ENCODE results near the gene CD59.
"Not testable (repeated sequence)": the region's sequence is repeated elsewhere in the genome, so short reads cannot be mapped to it uniquely, and the experiment has no call there.

CD59 gene

DNA sequence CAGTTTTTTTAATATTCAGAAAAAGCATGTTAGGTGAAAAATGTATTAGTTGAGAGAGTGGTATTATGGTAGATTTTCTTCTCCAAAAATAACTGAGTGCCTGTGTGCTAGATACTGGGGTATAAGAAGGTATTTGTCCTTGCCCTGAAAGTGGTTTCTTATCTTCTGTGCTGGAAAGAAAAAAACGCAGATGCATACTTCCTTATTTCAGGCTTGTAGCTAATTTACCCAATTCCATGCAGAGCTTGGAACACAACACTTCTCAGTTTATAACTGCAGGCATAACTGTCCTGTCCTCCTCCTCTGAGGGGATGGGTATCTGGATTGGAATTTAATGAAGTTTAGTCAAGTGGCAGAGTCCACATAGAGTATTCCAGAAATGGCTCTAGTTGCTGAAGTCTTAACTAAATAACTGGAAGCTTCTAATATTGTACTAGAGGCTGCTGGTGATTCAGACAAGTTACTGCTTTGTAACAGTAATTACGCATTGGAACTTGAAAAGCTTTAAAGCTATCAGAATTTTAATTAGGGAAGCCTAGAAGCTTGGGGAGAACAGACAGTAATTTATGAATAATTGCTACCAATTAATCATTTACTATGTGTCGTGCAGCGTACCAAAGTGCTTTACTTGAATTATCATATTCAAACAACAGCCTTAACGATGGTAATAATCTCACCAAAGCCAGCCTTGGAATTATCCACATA lies 22.9 kb downstream of the CD59 start:
- DNase-seq, result no peak

DNA sequence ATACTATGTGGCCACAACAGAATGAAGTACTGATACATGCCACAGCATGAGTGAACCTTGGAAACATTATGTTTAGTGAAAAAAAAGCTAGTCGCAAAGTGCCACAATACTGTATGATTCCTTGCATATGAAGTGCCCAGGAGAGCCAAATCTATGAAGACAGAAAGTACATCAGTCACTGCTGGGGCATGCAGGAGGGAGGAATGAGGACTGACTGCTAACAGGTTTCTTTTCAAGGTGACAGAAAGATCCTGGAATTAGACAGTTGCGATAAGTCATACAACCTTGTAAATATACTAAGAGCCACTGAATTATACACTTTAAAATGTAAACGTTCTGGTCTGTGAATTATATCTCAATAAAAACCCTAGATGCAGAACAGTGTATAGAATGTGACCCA lies 23.8 kb downstream of the CD59 start:
- no peak for DNase-seq

DNA sequence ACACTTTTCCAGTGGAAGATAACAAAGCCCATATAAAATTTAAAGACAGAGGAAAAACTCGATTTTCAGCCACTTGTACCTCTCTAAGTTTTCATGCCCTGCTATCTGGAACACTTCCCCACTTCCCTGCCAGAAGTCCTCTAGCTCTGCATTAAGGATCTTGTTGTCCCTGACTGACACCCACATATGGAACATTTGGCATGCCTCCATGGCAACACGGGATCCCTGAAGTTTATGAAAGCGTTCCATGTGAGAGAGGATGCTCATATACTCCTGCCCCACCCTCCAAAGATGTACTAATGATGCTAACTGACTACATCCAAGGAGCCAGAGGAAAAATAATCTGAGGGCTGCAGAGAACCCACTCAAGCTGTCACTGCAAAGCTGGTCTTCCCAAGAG lies 26.8 kb downstream of the CD59 start:
- no peak for DNase-seq

DNA sequence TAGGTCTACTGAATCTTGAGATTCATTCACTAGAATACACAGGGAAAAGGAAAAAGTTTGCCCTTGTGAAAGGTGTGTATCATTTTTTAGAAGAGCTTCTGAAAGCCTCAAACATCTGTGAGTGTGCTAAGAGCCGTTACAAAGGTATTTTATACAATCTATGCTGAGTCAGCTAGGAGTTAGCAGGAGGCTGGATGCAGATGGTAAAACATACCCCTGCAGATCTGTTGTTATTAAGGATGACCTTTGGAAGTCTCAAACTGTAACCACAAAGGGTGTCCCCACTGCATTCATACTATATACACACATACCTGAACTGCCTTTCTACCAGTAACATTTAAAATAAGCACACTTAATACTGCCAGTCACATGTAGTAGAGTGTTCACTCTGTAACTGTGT lies 27.2 kb downstream of the CD59 start:
- no peak for DNase-seq

DNA sequence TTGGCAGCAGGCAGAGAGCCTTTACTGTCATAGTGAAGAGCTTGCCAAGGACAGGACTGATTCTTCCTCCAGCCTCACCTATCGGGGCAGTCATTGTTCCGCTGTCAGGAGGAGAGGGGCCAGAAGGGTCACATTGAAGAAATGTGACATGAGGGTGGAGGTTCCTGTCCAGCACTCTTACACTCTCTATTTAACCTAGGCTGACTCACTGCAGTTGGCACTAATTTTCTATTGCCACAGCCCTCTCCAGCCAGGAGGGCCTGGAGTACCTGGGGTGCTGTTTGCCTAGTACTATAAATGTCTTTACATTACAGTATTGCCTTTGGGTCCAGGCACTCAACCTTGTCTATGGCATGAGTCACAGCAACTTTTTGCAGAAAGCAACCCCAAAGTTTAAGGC lies 28.4 kb downstream of the CD59 start:
- not testable (repeated sequence) for DNase-seq

DNA sequence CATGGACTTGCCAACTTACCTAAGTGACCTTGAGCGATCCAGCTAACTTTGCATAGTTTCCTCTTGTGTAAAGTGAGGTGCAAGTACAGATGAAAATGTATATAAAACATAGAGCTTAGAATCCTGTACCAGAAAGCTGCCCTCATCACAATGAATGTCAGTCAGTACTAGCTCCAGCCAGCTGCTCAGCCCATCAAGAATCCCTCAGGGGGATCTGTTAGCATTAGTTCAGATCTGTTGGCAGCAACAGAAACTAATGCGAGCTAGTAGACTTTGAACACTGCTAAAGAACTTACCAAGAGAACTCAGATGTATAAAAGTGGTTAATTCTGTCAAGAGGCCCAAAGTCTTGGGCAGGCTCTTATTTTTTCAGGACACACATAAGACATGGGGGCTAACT lies 29.3 kb downstream of the CD59 start:
- no peak for DNase-seq

DNA sequence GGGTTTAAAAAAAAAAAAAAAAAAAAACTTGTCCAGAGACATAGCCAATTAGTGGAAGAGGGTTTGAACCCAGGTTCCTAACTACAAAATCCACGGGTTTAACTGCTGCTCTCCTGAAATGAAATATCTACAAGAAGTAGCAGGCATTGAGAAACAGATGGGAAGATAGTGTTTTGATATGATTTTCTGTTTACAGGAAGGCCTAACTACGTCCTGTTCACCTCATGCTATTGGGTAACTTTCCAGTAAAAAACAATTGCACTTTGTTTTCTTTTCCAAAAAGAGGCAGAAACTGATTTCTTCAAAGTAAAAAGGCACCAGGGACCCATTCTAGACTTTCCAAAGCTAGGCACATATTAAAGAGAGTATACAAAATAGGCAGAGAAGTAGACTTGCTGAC lies 29.7 kb downstream of the CD59 start:
- DNase-seq, result no peak

DNA sequence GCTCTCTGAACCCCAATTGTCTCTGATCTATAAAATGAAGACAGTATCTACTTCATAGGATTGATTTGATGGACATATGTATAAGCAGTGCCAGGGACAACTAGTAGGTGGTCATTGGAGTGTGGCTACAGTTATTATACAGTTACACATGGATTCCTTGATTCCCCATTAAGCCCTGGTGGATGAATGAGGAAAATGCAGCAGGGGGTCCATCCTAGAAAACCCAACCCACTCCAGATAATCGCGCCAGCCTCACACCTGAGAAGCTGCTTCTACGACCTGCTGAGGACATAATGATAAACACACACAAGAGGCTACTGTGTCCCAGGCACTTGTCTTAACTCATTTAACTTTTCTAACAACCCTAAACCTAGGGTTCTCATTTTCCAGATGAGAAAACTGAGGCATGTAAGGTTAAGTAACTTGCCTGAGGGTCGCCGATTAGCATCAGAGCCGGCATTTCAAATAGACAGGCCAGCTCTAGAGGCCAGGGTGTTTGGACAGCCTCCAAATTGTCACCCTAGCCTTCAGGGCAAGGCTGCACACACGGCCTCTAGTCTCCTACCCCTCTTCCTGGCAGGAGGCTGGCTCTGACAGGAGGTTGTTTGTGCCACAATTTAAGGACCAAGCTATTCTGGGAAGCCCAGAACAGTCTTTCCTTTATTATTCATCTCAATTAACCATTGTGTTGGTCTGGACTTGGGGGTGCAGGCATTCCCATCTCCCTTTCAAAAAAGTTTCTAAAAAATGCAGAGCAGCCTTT lies 31.8 kb downstream of the CD59 start:
- DNase-seq, result no peak

DNA sequence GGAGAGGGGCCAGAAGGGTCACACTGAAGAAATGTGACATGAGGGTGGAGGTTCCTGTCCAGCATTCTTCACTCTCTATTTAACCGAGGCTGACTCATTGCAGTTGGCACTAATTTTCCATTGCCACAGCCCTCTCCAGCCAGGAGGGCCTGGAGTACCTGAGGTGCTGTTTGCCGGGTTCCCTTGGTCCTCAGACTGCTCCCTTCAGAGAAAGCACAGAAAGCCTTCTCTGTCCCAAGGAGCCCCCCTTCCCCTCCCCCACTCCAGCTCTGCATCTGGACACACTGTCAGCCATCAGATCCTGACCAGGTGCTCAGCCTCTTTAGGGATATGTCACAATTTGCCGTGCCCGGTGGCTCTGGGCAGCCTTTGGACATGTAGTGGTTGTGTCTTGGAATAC lies 32.4 kb downstream of the CD59 start:
- no peak for DNase-seq

DNA sequence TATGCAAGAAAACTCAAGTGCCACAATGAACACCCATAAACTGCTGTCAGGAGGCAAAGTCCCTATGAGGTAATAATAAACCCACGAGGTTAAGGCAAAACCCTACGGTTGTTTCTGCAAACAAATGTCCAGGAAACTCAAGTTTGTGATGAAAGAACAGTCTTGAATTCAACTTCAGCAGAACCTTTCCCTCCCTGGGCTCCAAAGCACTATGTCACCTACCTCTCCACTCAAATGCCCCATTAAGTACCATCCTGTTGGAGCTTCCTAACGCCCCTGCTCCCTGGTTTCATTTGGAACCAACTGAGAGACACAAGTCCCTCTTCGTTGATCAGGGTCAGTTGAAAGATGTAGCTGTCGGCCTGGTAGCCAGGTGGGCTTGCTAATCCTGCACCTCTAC lies 33.0 kb downstream of the CD59 start:
- DNase-seq, result no peak

DNA sequence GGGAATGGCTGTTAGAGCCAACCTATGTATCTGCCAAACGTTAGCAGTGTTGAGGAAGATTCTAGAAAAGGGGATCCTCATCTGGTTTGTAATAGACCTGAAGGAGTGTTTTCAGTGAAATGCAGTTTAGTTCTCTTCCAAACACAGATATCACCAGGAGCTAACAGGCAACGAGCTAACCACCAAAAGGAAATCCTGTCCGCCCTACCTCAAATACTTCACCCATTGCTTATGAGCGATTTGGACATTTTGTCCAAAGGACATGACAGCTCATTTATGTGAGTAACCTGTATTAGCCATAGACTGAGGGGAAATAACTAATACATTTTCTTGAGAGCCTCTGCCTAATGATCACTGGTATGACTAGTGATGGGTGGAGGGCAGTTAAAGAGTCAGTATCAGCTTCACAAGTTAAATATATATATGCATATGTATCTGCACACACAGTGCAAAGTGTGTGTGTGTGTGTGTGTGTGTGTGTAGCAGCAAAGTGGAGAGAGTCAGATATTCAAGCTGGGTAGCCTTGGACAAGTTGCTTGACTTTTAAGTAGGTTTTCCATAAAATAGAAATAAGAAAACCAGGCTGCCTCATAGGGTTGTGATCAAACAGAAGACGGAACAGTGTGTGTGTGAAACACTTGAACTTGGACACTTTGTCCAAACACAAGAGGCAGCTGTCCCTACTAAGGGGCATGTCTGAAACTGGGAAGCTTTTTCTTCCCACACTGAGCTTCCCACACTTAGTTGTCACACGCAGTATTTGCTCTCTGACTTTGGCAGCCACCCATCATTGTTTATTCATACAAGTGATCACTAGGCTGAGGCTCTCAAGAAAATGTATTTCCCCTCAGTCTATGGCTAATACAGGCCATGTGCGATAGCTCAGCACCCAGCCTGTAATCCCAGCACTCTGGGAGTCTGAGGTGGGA lies 34.7 kb downstream of the CD59 start:
- DNase-seq, result no peak

DNA sequence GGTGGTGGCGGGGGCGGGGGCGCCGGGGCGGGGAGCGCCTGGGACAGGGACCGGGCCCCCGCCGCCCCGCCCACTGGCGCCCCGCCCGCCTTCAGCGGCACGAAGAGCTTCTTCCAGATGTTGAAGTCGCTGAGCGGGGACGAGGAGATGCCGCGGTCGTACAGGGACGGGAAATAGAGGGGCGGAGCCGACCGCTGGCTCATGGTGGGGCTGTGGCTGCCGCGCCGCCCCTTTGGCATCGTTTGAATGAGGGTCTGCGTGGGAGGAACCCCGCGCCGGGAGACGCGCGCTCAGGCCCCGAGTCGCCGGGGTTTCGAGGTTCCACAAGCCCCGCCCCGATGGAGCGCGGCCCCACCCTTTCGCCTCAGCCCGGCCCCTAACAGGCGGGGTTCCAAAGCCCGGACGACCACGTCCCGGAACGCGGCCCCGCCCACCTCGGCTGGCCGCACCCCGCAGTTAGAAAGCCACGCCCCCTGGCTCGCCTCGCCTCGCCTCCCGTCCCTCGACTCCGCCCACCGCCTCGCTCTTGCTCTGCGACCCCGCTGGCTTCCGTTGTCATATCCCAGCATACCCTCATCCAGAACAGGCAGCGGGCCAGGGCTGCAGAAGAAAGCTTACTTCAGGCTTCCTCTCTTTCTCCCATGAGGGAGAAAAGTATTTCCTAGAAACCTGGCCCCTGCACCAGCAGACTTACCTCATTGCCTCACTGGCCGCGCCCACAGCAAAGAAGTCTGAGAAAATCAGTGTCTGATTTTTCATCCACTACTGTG lies 35.5 kb downstream of the CD59 start, which contains the start of gene C11orf91:
Gene C11orf91 (minus strand): TSS at position 325 of the 770 bp plus-strand sequence. CDS start 86 bp downstream, at position 239.
- peak; percentile 72 for DNase-seq

DNA sequence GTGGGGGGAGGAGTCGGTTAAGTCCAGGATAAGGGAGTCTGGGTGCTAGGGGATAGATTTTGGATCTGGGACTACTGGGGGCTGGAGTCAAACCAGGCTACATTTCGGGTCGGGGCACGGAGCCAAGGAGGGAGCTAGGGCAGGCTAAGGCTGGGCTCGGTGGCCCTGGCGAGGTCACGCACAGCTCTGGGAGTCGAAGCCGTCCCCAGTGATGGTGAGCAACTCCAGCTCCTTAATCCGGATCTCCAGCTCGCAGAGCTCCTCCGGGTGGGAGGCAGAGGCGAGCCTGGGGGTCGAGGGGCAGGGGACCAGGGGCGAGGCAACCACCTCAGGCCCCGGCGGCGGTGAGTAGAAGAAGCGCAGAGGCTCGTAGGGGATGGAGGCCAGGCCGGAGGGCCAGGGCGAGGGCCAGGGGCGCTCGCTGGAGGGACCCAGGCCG lies 36.1 kb downstream of the CD59 start:
- DNase-seq, result no peak

DNA sequence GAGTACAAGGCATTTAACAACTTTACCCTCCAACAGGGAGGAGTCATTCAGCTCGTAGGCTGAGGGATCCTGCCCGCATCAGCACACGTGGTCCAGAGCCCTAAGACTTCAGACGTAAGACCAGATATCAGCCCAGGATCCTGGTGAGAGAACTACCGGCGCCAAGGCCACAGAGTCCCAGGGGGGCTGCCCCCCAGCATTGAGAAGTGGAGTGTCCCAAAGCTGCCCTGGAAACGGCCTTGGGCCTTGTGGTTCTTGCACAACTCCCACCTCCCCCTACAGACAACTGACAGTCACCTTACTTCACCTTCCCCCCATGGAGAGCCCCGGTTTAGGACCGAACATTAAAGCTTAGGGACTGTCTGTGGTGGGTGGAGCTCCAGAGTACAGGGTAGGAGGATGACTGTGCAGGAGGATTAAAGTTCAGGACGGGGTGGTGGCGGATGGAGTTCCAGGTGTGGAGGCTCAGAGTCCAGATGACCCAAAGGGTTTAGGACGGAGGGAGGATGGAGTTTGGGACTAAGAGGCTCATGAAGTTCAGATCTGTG lies 36.6 kb downstream of the CD59 start:
- no peak for DNase-seq

DNA sequence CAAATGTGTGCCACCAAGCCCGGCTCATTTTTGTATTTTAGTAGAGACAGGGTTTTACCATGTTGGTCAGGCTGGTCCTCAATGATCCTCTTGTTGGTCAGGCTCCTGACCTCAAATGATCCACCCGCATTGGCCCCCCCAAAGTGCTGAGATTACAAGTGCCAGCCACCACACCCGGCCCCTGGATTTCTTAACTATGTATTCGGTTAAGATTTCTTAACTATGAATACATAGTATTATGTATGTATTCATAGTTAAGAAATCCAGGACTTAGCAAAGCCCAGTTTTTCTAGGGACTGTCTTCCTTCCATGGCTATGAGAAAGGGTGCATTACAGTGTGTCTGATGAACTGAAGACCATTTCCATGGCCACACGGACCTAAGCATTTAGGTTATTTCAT lies 37.3 kb downstream of the CD59 start:
- no peak for DNase-seq

DNA sequence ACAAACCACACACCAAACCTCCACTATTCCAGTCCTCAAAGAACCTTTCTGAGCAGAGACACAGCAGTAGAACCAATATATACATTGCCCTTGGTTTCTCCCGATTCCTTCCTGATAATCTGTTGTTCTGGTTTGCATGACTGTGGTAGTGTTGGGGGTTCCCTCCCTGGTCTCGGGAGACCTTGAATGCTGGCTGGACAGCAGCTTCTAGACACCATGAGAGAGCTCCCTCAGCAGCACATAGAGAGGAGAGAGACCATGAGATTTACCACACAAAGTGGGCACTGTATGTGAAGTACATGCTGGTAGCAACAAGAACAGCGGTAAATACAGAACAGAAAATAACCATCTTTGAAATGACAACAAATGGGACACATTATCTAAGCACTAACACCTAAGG lies 38.2 kb downstream of the CD59 start:
- no peak for DNase-seq

DNA sequence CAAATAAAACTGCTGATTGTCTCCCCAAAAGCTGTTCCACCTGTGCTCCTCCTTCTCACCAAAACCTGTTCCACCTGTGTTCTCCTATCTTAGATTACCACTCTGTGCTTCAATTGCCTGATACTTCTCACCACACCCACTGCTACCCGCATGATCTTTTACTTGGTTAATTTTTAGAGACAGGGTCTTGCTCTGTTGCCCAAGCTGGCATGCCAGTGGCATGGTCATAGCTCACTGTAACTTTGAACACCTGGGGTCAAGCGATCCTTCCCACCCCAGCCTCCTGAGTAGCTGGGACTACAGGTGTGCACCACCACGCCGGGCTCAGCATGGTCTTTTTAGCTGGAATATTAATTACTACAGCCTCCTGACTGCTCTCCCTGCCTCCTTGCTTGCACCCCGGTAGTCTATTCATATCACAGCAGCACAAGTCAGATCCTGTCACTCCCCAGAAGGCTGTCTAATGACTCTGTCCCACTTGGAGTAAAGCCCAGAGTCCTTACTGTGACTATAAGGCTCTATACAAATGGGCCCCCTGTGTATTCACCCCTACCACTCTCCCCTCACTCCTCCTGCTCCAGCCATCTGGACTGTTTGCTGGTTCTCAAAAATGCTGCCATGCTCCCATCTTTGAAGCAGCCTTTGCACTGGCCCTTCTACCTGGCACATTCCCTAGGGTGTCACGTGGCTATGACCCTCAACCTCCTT lies 39.1 kb downstream of the CD59 start:
- DNase-seq, result no peak

DNA sequence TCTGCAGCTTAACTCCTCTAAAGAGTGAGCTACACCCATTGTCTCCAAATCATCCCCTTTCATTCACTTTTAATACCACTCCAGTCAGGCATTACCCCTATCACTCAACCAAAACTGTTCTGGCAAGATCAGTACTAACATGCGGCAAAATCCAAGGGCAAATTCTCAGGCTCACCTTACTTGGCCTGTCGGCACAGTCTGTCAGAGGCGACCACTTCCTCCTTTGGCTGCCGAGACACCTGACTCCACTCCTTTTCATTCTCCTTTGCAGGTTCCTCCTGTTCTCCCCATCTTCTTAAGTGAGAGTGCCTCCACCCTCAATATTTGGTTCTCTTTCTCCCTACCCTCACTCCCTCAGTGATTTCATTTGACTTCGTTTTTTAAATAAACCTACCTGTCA lies 39.8 kb downstream of the CD59 start:
- DNase-seq, result no peak

DNA sequence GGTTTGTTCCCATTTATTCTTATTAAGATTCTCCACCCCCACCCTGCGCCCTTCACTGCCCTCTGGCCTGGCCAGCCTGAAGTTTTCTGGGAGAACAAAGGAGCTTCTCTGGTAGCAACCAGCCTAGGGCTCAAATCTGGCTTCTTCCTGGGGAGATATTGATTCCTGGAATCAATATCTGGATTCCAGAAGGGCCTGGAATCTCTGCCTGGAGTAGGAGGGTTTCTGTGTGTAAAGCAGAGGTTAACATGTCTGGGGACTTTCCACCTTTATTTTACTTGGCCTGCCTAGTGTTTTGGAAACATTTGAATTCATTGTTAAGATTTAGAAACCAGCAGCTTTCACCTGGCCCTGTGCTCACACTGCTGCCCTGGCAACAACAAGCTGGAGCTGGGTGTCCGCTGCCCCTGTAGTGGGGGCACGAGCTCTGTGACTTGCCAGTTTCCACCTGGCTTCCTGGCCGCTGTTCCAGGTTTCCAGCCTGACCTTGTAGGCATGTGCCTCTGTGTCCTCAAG lies 41.1 kb downstream of the CD59 start:
- DNase-seq, result no peak

DNA sequence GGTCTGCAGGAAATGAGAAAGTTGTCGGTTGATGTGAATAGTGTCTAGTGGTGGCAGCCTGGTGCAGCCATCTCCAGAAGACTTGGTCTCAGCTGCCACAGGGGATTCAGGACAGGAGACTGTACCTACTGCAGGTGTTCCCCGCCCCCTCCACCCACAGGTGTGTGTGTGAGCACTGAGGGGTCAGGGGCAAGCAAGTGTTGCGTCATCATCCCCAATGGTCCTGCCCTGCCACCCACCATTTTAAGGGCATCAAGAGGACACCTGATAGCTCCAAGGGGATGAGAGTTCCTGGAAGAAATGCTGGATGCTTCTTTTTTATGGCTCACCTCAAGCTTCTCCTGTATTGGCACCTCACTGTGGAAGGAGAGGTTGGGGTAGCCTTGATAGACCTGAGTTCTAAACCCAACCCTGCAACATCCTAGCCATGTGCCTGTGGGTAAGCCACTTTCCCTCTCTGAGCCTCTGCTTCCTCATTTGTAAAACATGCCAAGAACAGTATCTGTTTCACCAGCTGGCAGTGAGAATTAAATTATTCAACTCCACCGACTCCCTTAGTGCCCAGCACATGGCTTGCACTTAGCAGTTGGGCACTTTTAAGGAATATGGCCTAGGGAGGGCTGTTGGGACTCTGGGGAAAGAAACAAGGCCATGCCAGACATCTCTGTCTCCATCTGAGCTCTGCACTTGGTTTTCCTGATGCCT lies 41.7 kb downstream of the CD59 start:
- no peak for DNase-seq

DNA sequence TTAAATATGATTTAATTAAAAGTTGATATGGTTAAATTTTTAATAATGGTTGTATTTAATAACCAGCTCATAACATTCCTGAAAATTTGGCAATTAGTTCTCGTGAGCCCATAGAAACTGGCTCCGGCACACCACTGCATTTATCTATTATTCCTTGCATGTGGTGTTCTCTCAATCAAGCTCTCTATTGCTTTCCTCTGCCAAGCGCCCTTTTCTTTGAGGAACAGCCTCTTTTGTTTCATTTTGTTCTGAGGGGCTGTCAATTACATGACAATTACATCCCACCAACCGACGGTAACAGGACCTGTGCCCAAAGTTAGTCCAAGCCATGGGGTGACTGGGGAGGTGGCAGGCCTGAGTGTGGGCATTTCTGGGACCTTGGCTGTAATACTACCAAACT lies 43.7 kb downstream of the CD59 start:
- DNase-seq, result no peak

Measured in NCI-H187 treated with DMSO at 0.1 percent for 48 hours (cell line).